Muscle of back (tissue), 13 donors: Measurements from ENCODE around the gene SETMAR. TPM values are rescaled to one million over a fixed set of nuclear protein-coding genes. Genes with fewer than 3 reads are reported as not detected.
"Not testable (repeated sequence)": the region's sequence is repeated elsewhere in the genome, so short reads cannot be mapped to it uniquely, and the experiment has no call there.

Experiments
- DNase-seq, 3 donors: peaks; one replicate each; pipeline versions ENCODE4 v3.0.0 to v3.0.0-alpha.2; 2013
- long read RNA-seq, 9 donors: transcript quantifications; one replicate each; lab custom pipeline, GENCODE V29; 2026
- polyA plus RNA-seq, 10 donors: library from polyadenylated mRNA; unstranded; fragments of 120-200 nt; gene quantifications; one replicate each; pipeline ENCODE4 v1.2.1, GENCODE V29; 2013; ENCODE audit not compliant: insufficient read length in 10 of 10

The SETMAR gene
- polyA plus RNA-seq = 10 to 100 TPM; 13.9 to 19.4 (median 15.7) TPM
- long read RNA-seq, donor 1, partial matches to known transcripts = 0 of 11 reads
- long read RNA-seq, donor 1, other reads (novel, unspliced or antisense) = 5 of 11 reads
- long read RNA-seq, donor 2 = 0 reads
- long read RNA-seq, donor 3 = 0 reads
- long read RNA-seq, donor 4 = 0 reads
- long read RNA-seq, donor 5, partial matches to known transcripts = 0 of 7 reads
- long read RNA-seq, donor 5, other reads (novel, unspliced or antisense) = 0 of 7 reads
- long read RNA-seq, donor 6, partial matches to known transcripts = 0 of 3 reads
- long read RNA-seq, donor 6, other reads (novel, unspliced or antisense) = 0 of 3 reads
- long read RNA-seq, donor 7 = 0 reads
- long read RNA-seq, donor 8 = 0 reads
- long read RNA-seq, donor 9 = 0 reads

DNA sequence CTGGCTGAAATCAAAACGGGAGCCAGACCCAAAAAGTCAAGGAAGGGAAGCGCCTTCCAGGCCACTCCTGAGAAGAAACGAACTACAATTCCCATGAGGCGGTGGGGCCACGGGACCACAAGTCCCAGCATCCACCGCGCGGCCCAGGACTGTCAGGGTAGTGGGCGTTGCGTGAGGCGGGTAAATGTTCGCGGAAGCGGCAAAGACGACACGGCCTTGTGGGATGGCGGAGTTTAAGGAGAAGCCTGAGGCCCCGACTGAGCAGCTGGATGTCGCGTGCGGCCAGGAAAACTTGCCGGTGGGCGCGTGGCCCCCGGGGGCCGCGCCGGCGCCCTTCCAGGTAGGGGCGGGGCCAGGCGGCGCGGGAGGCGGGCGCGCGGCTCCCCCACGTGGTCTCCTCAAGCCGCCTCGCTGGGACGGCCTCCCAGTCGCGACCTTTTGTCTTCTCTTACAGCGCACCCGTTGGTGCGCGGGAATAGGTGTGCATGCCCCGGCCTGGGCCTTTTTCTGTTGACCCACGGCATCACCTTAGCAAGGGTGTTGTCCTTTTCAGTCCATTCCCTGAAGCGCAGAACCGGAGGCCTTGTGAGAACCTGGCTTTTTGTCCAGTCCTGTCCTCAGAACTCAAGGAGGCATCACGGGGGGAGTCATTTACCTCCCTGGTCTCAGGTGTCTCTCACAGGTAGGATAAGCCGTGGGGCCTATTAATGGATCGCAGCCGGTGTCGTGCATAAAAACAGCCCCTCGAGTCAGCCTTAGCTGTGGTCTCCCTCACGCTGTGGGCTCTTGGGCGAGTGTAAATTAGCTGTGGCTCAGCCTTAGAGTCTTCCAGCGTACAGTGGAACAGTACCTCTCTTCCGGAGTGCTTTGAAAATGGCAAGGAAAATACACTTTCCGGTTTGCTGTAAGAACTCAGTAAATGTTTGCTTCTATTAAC lies at the start of gene SETMAR:
SETMAR (plus strand) TSS at position 183 of the 937 bp plus-strand sequence; CDS start at position 185, 2 bp downstream.
- peak; percentile 89 to 97 (median 93) for DNase-seq

DNA sequence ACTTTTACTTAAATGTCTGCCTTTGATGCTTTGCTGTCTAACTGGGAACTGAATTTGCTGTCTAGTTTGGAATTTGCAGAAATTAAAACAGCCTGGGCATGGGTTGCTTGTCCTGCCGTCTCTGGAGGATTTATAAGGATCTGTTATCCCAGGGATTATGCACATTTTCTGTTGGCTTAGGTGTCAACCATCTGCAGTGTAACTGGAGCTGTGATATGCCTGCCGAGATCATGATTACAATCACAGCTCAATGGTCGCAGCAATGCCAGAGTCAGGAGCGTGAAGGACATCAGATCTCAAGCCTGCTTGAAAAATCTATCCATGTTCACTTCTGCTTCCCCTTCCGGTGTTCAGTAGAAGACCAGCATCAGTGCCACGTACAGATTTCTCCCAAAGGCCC lies 41.8 kb upstream of the SETMAR start:
- DNase-seq = no peak

DNA sequence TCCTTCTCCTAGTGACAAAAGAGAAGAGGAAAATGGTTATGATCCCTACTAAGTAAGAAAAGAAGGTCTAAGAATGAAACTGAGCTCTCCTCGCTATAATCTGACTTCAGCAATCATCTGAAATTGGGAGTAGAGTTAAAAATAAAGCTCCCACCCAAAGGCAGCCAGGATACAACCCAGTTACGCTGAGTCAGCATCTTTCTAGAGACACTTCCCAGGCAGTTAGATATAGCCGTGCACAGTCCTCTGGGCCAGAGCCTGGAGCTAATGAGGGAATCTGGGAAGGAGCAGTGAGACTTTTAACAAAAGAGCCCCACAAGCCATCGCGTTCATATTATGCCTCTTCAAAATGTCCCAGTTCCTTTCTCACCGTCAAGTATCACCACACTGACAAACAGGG lies 39.1 kb upstream of the SETMAR start:
- no peak for DNase-seq

DNA sequence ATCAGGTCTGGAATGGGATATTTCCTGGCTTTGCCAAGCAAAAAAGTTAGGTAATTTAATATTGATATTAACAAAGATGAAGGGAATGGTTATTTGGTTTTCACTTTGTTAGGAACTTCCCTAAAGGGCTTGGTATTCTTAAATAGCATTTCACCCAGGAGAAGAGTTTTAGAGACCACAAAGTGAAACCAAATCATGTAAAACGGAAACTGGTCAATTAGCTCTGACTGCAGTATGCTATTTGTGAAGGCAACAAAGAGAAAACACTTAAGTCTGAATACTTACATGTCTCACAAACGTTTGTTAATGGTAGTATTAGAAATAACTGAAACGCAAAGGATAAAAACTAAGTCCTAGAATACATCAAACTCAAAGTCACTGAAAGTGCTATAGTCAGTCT lies 32.4 kb upstream of the SETMAR start:
- no peak for DNase-seq

DNA sequence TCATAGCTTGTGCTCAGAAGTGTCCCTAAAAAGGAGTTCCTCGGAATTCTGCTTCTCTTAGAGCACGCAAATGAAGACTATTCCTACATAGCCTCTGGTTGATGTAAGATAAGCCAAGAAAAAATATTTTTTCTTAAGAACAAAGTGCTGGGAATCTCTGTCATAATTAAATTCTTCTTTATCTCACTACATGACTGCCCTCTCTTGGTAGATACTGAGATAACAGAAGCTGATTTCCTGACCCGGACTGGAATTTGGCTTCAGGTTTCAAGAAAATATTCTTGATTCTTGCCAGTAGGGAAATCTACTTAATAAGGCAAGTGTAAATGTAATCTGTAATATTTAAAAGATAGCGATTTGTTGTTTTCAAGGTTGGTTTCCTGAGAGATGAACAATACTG lies 31.3 kb upstream of the SETMAR start:
- DNase-seq = peak; percentile 19 to 72 (median 44)

DNA sequence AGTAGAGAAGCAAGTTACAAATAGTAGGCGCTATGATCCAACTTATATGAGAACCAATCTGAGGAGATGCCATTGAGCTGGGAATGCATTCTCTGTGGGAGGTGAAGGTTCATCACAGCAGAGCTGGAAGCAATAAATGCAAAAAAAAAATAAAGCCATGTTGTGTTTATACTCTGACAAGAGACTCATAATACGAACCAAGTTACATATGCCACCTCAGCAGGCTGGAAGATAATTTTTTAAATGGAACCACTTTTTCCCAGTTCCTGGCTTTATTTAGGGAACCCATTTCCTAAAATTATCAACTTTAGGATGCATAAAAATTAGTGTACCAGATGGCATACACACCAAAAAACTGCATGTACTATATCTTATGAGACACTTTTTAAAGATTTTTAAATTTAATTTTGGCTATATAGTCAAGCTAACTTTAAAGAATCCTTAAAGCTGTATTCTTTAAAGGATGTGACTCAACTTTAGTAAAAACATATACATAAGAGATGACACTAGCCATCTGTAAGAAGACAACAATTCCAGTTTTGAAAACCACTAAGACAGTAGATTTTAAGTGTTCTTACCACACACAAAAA lies 23.6 kb upstream of the SETMAR start:
- DNase-seq = no peak

DNA sequence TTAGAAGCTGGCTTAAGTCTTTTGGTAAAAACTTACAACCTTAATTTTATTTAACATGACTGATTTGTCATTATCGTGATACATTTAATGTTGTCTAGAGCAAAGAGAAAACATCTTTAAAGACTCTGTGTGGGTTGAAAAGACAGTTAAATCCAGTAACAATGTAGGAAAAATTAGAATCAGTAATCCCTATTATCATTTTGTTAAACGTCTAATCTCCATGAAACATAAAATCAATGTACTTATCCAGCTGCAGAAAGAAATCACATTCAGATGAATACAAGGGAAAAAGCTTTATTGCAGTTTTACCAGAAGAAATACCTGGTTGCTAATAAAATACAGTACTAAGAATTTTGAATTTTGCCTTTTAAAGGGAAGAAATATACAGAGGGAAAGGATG lies 21.2 kb upstream of the SETMAR start:
- no peak for DNase-seq

DNA sequence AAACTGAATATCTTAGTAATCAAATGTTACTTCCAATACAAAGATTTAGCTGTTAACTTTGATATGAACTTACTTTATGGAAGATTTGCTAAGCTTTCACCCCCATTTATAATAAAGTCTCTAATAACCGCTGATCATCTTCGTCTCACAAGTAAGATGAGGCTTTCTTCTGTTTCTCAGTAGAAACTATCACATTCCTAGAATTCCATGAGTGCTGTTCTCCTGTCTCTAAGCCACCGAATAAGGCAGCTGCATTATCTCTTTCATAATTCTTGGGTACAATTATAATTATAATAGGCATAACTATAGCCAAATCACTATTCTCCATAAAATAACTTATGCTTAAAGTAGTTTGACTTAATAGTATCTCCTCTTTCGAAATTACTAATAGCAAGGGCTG lies 18.3 kb upstream of the SETMAR start:
- DNase-seq = no peak

DNA sequence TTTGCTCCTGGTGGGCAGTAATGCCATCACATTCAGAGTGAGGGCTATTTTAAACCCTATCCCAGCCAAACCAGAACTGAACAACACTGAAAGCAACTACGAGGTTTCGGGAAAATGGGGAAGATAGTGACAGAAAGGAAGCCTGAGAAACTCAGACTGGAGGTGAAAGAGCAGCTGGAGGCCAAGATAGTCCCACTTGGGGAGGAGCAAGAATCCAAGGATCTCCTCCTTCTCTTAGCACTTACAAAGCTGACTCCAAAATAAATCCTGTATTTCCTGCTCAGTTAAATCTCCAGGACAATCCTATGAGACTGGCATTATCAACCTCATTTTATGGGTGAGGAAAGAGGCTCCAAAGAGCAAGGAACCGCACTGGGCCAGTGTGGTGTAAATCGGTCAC lies 14.1 kb upstream of the SETMAR start:
- DNase-seq = no peak

DNA sequence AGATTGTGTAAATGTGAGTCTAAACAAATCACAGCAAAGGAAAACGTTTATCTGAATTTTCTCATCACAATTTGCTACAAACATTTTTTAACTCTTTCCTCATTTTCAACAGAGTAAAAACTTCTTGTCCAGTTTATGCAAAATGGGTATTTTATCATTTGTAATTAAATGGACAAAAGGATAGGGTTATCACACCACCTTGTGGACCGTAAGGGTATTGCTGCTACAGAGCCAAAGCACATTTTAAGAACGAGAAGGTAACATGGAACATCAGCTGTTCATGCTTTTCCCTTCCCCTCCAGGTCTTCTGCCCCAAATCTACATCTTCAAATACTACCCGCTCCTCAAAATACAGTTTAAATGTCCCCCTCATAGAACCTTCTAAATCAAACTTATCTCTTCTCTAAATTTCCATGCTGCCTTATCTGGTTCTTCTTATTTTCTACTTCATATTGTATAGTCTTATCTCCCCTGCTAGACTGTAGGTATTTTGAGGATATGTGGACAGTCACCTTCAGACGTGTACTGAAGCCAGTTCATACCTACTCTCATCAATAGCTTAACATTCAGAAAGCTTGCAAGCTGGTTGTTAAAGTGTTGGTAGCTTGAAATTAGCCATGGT lies 12.8 kb upstream of the SETMAR start:
- peak; percentile 26 to 63 (median 46) for DNase-seq

DNA sequence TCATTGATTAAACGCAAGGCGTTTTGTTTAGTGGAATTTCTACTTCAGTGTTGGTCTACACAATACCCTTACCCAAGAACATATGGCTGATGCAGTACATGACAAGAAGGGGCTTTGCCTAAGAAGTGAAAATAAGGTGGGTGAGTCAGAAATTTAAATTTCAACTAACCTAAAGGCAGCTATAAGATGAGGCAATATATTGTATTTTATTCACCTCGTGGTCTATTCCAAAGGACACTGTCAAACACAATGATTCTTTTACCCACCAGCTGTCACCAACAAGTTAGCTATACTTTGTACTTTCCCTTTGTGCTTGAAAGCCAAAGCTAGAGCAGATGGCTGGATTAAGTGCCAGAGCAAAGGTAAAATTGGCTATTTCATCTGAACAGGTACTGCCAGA lies 10.9 kb upstream of the SETMAR start:
- no peak for DNase-seq

DNA sequence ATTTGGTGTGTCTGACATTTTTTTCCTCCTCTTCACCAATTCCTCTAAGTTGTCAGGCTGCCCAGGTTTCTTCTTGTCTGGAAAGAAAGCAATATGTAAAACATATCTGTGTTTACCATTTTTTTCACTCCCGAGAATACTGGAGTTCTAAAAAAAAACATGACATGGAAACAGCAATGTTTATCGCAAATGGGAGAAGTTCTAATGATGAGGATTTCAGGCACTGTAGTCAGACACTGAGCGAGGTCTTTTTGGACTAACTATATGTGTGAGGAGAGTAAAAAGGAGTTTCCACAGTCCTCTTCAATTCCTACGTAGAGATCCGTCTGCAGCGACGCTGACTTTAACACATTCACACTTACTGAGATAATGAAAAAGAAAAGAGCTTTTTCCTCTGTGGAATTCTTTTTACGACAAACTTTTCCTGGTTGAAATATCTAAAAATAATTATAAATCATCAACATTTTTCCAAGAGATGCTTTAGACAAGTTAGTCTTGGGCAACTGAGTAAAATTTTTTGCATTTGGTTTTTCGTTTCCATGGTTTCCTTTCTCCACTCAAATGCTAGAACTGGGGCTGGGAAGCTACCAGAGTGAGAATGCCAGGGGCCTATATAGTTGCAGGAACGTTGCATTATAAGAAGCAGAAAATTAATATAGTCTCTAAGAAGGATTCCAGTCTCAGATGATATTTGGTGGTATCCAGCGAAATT lies 8.4 kb upstream of the SETMAR start:
- no peak for DNase-seq

DNA sequence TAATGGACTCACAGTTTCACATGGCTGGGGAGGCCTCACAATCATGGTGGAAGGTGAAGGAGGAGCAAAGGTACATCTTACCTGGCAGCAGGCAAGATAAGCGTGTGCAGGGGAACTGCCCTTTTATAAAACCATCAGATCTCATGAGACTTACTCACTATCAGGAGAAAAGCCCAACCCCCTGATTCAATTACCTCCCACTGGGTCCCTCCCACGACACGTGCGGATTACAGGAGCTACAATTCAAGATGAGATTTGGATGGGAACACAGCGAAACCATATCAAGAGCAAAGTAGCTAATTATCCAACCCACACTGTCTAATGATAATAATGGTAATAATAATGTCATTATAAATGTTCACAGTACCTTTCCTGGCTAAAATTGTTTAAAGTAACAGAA lies 6.7 kb upstream of the SETMAR start:
- DNase-seq = not testable (repeated sequence)

DNA sequence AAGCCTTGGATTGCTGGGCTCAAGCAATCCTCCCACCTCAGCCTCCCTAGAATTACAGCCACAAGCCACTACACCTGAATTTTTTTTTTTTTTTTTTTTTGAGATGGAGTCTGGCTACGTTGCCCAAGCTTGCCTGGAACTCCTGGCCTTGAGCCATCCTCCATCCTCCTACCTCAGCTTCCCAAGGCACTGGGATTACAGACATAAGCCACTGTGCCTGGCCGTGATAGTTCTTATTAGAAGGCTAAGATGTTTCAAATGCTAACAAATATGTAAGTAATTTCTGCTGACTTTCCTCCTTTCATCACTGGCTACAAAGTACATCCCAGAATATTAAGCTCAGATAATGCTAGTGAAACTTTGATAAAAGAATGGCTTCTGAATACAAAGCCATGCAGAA lies 5.7 kb upstream of the SETMAR start:
- DNase-seq = no peak

DNA sequence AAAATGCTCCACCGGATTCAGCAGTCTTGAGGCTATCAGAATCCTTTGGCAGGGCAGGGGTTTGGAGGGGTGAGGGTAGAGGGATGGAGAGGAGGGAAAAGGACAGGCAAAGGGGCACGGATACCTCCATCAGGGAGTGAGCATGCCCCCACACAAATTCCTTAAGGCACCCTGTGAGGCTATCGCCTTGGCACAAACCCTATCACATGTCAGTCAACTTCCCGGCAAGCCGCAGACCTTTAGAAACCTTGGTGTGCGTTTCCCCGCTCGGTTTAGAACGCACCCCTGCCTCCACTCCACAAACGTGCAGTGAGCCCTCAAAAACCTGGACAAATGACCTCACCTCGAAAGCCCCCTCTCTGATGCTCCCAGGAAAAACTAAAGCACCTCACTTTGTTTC lies 422 bp upstream of the SETMAR start:
- DNase-seq = no peak

DNA sequence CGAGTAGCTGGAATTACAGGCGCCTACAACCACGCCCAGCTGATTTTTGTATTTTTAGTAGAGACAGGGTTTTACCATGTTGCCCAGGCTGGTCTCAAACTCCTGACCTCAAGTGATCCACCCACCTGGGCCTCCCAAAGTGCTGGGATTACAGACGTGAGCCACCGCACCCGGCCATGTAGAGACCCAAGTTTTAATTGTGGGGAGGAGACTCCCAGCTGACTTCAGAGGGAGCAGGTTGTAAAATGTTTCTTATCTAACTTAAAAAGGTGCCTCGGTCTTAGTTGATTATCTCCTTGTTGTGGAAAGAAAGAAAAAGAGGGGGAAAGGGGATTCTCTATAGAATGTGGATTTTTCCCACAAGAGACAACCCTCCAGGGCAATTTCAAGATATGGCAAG lies 2.0 kb downstream of the SETMAR start:
- DNase-seq = not testable (repeated sequence)

DNA sequence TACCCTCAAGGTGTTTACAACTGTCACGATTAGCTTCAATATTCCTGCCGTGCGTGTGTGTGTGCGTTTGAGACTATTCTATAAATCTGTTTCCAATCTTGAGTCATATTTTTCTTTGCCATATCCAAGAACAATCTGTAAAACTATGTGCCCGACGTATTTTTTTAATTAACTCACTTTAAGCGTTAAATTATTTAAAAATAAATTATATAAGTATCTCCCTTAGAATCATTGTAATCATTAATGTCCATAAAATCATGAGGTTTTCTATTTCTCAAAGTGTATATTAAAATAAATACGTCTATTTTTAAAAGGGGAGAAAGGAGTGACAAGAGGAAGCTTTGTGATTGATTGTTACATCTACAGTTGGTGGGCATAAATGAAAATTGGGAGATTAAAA lies 2.9 kb downstream of the SETMAR start:
- DNase-seq = no peak

DNA sequence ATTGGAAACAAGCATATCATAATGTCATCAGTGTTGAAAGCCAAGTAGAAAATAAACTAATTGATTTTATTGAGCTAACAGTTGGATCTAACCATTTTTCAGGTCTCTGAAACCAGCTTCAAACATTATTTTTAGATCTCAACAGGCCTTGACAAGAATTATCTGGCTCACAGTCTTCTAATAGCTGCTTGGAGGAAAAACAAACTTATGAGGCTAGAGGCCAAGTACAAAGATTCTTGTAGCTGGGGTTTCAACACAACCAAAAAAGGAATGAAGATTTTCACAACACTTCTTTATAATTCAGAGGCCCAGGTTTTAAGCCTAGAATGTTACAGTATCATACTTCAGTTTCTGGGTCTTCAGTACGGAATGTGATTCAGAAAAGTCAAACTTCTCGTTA lies 3.7 kb downstream of the SETMAR start:
- DNase-seq = peak; percentile 39 to 58 (median 41)

DNA sequence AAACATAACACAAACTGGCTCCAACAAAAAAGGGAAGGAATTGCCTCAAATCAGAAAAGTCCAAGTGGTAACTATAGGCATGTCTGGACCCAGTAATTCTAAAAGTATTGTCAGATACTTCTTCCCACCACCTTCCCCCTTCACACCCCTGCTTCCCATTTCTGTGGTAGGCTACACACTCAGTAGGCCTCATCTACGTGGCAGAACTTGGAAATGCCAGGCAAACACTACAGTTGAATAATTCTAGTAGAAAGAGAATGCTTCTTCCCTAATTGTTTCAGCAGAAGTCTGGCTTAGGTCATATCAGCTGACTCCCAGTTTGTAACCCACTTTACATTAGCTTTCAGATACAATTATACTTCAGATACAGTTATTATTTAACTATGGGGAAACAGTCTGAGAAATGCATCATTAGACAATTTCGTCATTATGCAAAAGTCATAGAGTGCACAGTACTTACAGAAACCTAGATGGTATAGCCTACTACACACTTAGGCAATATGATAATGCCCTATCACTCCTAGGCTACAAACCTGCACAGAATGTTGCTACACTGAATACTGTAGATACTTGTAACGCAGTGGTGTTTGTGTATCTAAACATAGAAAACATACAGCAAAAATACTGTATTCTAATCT lies 6.4 kb downstream of the SETMAR start:
- no peak for DNase-seq

DNA sequence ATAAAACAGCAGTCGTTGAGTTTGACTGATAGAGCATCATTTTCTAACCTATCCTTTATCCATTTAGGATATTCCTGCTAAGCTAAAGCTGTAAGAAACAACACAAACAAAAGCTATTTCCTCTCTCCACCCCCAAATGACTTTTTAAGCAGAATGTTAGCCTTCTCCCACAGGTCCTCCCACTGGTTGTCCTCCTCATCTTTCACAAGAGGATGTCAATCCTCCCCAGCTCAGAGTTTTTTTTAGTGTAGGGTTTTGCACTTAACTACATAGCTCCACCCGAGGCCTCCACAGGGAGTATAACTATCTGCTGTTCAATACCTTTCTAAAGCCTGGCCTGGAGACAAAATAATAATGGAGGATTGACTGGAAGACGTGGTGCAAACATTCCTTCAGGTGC lies 7.8 kb downstream of the SETMAR start:
- DNase-seq = no peak

DNA sequence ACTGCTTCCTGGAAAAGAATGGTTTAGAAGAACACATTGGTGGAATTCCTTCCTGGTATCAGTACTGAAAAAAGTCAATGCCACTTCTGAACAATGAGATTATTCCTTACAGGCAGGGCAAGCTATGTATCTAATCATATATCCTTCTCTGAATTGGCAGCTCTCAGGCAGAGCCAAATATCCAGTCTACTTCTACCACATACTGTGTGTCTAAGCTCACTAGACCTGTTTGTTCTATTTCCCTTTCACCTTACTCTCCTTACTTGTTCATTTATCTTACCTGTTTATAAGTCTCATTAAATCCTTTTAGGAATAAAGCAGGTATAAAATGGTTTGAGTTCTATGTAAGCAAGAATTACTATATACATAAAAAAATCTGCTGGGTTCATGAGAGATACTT lies 8.3 kb downstream of the SETMAR start:
- DNase-seq = no peak
